B cell (primary cell): ENCODE data around the gene MACROH2A1. TPM values are rescaled to one million over a fixed set of nuclear protein-coding genes. Genes with fewer than 3 reads are reported as not detected.

Experiments
- ATAC-seq: fragments of 200-7000 bp; cut with Tn5 transposase; one replicate; pipeline ENCODE4 v1.10.0; 2021; ENCODE audit warnings: low read depth, mild to moderate bottlenecking, moderate number of reproducible peaks, moderate library complexity
- CTCF ChIA-PET: fragments of 350-600 bp; sonication (Branson Sonifier 250); formaldehyde crosslinking; loops from one replicate; lab custom pipeline; 2021; ENCODE audit warnings: antibody characterized with exemption, inconsistent platforms; lab: Charles Lee
- POLR2A ChIA-PET: fragments of 350-600 bp; sonication (Branson Sonifier 250); formaldehyde crosslinking; loops from one replicate; lab custom pipeline; 2021; ENCODE audit warnings: antibody characterized with exemption; lab: Charles Lee
- DNase-seq: peaks from one replicate; pipeline ENCODE4 v3.0.0; 2013
- H2AFZ ChIP-seq: 2 replicates; pipeline ENCODE4 v1.6.1; 2012; ENCODE audit warnings: mild to moderate bottlenecking, low read depth, low read length; ENCODE audit not compliant: insufficient read depth, poor library complexity, severe bottlenecking
- H3K27ac ChIP-seq, 2 donors: 1 replicate in 1 of 2; 2 replicates in 1 of 2; pipeline ENCODE4 v1.5.1; 2012 to 2013; ENCODE audit warnings: low read length in 2 of 2, mild to moderate bottlenecking in 2 of 2, moderate library complexity in 1 of 2
- H3K27me3 ChIP-seq, 4 experiments: fragments of 200-600 bp in 1 of 4; sonication (generic) in 1 of 4; replicated peaks in 1 of 4; 1 replicate in 2 of 4; 2 replicates in 2 of 4; pipeline versions ENCODE4 v1.6.1 to v1.7.0; 2013 to 2016; ENCODE audit warnings: low read length in 3 of 4, mild to moderate bottlenecking in 2 of 4, mixed read lengths in 1 of 4, moderate library complexity in 1 of 4; ENCODE audit not compliant: insufficient read depth in 4 of 4, control insufficient read depth in 3 of 4; ENCODE audit errors: control extremely low read depth in 1 of 4
- H3K36me3 ChIP-seq, 2 experiments: replicated peaks in 1 of 2; 1 replicate in 1 of 2; 2 replicates in 1 of 2; pipeline versions ENCODE4 v1.6.1 to v1.7.1; 2013; ENCODE audit warnings: low read length in 1 of 2; ENCODE audit not compliant: insufficient read depth in 2 of 2, control insufficient read depth in 1 of 2; ENCODE audit errors: control extremely low read depth in 1 of 2, extremely low read depth in 1 of 2
- H3K4me1 ChIP-seq, 2 donors: fragments of 200-600 bp in 1 of 2; sonication (generic) in 1 of 2; 1 replicate in 1 of 2; 2 replicates in 1 of 2; pipeline versions ENCODE4 v1.5.1 to v1.6.1; 2013 to 2017; ENCODE audit warnings: low read length in 2 of 2; ENCODE audit not compliant: control insufficient read depth in 2 of 2, insufficient read depth in 2 of 2
- H3K4me2 ChIP-seq: replicated peaks from 2 replicates; pipeline ENCODE3; 2012; ENCODE audit warnings: mild to moderate bottlenecking, low read depth, low read length; ENCODE audit not compliant: poor library complexity, severe bottlenecking
- H3K4me3 ChIP-seq, 5 experiments: fragments of 200-600 bp in 1 of 5; sonication (generic) in 1 of 5; 1 replicate in 3 of 5; 2 replicates in 2 of 5; pipeline versions ENCODE4 v1.5.1 to v1.7.0; 2011 to 2016; ENCODE audit warnings: low read length in 4 of 5, mild to moderate bottlenecking in 4 of 5, low read depth in 2 of 5, control low read depth in 1 of 5, moderate library complexity in 1 of 5; ENCODE audit not compliant: insufficient read depth in 1 of 5; ENCODE audit errors: control extremely low read depth in 1 of 5, extremely low read depth in 1 of 5
- H3K79me2 ChIP-seq: fragments of 200-600 bp; sonication (generic); one replicate; pipeline ENCODE4 v1.6.0; 2016; ENCODE audit warnings: low read length; ENCODE audit not compliant: control insufficient read depth, insufficient read depth
- H3K9ac ChIP-seq: fragments of 200-600 bp; sonication (generic); 2 replicates; pipeline ENCODE4 v1.6.1; 2017; ENCODE audit warnings: mild to moderate bottlenecking, low read length, moderate library complexity
- H3K9me3 ChIP-seq, 3 donors: one replicate each; pipeline versions ENCODE4 v1.6.1 to v1.7.1; 2013; ENCODE audit warnings: low read length in 2 of 3; ENCODE audit not compliant: control insufficient read depth in 2 of 3, insufficient read depth in 1 of 3; ENCODE audit errors: control extremely low read depth in 1 of 3
- H4K20me1 ChIP-seq: 2 replicates; pipeline ENCODE4 v1.6.0; 2012; ENCODE audit warnings: mild to moderate bottlenecking, low read length; ENCODE audit not compliant: insufficient read depth, control insufficient read depth, poor library complexity, severe bottlenecking
- H3K27ac Mint-ChIP-seq: one replicate; pipeline ENCODE4 v1.8.0; 2021; ENCODE audit warnings: mixed read lengths
- H3K27me3 Mint-ChIP-seq: one replicate; pipeline ENCODE4 v1.8.0; 2021; ENCODE audit warnings: mixed read lengths
- H3K4me1 Mint-ChIP-seq: one replicate; pipeline ENCODE4 v1.8.0; 2021; ENCODE audit warnings: mixed read lengths
- H3K4me3 Mint-ChIP-seq: one replicate; pipeline ENCODE4 v1.8.0; 2021; ENCODE audit warnings: mixed read lengths
- H3K9me3 Mint-ChIP-seq: one replicate; pipeline ENCODE4 v1.8.0; 2022; ENCODE audit warnings: mixed read lengths; ENCODE audit not compliant: insufficient read depth
- CTCF ChIP-seq: fragments of 200-600 bp; IDR thresholded peaks from one replicate; pipeline ENCODE4 v1.8.0; 2022; ENCODE audit warnings: antibody characterized with exemption, mild to moderate bottlenecking
- EZH2 ChIP-seq: IDR thresholded peaks from 2 replicates; pipeline ENCODE4 v1.6.1; 2012; ENCODE audit warnings: borderline replicate concordance, low read depth, mild to moderate bottlenecking, moderate library complexity, low read length; ENCODE audit not compliant: insufficient read depth, poor library complexity, severe bottlenecking
- WGBS: methylation state at CpG from one replicate; pipeline ENCODE4 v1.1.5; 2013; ENCODE audit warnings: missing lambda C conversion rate; ENCODE audit not compliant: insufficient coverage; 5-methylcytosine and 5-hydroxymethylcytosine counted together
- intact Hi-C: fragments of 100-400 bp; cut with micrococcal nuclease; formaldehyde crosslinking; loops from one replicate; pipeline ENCODE4 v1.10.0; 2022
- polyA plus RNA-seq: library from polyadenylated mRNA; depleted of rRNA; stranded (reverse); fragments of >200 nt; gene quantifications from 2 replicates; pipeline ENCODE4 v1.2.3, GENCODE V29; 2012
- total RNA-seq, 2 donors: library from RNA; stranded (reverse); fragments of 120-200 nt in 1 of 2; gene quantifications; 1 replicate in 1 of 2; 2 replicates in 1 of 2; pipeline versions ENCODE4 v1.2.3 to v1.2.4, GENCODE V29; 2013 to 2022

The MACROH2A1 gene
- total and polyA plus RNA-seq, 2 donors (not counting 1 experiment from before 2014, with no cell fraction given) = 80.1 to 99.7 TPM

DNA sequence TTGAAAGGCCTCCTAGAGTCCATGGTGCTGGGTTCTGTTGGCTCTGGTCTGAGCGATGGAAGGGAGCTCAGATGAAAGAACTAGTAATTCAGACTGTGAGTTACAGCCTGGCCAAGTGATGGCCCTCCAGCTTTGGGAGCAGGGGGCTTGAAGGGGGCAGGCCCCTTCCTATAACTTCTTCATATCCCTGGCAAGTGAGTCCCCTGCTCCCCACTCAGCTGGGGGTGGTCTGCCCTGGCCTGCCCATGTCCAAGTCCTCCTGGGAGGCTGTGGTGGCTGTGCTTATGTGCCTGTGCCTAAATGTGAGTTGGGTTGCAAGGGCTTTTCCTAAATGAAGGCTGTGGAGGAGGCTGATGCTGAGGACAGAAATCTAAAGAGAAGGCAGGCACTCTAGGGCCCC is 80.1 kb downstream of the MACROH2A1 start:
- H3K4me1 ChIP-seq = no peaks in the 10 kb centered on the region
- CTCF ChIA-PET = no interaction called here
- no peaks in the 10 kb centered on the region for H4K20me1 ChIP-seq
- no peaks in the 10 kb centered on the region for H3K9me3 ChIP-seq
- H3K36me3 ChIP-seq = no peaks in the 10 kb centered on the region
- H3K27me3 ChIP-seq = no peaks in the 10 kb centered on the region
- peaks cover 3% of the 10 kb centered on the region for H3K27me3 Mint-ChIP-seq
- H3K9ac ChIP-seq = no peak overlapping the region
- H3K4me1 Mint-ChIP-seq = peaks cover 2% of the 10 kb centered on the region
- no peak overlapping the region for H3K27ac ChIP-seq
- intact Hi-C loops = no loop called here
- H3K79me2 ChIP-seq = no peaks in the 10 kb centered on the region
- no peak overlapping the region for H3K4me2 ChIP-seq
- no peak overlapping the region for H3K4me3 ChIP-seq
- ATAC-seq (no peak), DNase-seq (no peak)
- no peak overlapping the region for H2AFZ ChIP-seq
- 100% methylated on average over 1 of the region's 1 CpG for WGBS
- POLR2A ChIA-PET = no interaction called here
- TF ChIP-seq EZH2 (no peak), CTCF (no peak)
- H3K9me3 Mint-ChIP-seq = no peaks in the 10 kb centered on the region
- H3K27ac Mint-ChIP-seq = no peak overlapping the region
- no peak overlapping the region for H3K4me3 Mint-ChIP-seq

GRCh38 chr5:135318037-135318436 is 81.0 kb downstream of the MACROH2A1 start:
- H3K4me1 Mint-ChIP-seq = peaks cover 9% of the 10 kb centered on the region
- H3K27ac ChIP-seq = no peak overlapping the region
- no peaks in the 10 kb centered on the region for H3K4me1 ChIP-seq
- no peak for ATAC-seq
- no peak overlapping the region for H3K27ac Mint-ChIP-seq
- peaks cover 3% of the 10 kb centered on the region for H3K27me3 Mint-ChIP-seq
- no peak overlapping the region for H3K9ac ChIP-seq
- CTCF ChIA-PET = no interaction called here
- H3K4me3 ChIP-seq = no peak overlapping the region
- no peaks in the 10 kb centered on the region for H3K27me3 ChIP-seq
- intact Hi-C loops = no loop called here
- H4K20me1 ChIP-seq = no peaks in the 10 kb centered on the region
- no peak overlapping the region for H3K4me2 ChIP-seq
- H3K9me3 ChIP-seq = no peaks in the 10 kb centered on the region
- WGBS = 90% methylated on average over 3 of the region's 4 CpGs
- H2AFZ ChIP-seq = no peak overlapping the region
- no peaks in the 10 kb centered on the region for H3K79me2 ChIP-seq
- TF ChIP-seq CTCF = no peak
- TF ChIP-seq EZH2 = no peak
- no peak for DNase-seq
- no peaks in the 10 kb centered on the region for H3K36me3 ChIP-seq
- no peaks in the 10 kb centered on the region for H3K9me3 Mint-ChIP-seq
- H3K4me3 Mint-ChIP-seq = no peak overlapping the region
- POLR2A ChIA-PET = no interaction called here
